H54 (cell line): ENCODE data around the gene UROC1.

Experiments used
- DNase-seq: peaks from one replicate; pipeline ENCODE4 v3.0.0; 2011; ENCODE audit warnings: low spot score, mixed read lengths; ENCODE audit not compliant: insufficient read length
- FAIRE-seq: peaks from 3 replicates; lab custom pipeline; 2011; peaks lifted over from hg19 to GRCh38; lab: Jason Lieb, UNC
- POLR2A ChIP-seq: IDR thresholded peaks from 2 replicates; pipeline ENCODE4 v1.6.1; 2011; ENCODE audit warnings: low read depth, mild to moderate bottlenecking, low read length

The UROC1 gene

DNA sequence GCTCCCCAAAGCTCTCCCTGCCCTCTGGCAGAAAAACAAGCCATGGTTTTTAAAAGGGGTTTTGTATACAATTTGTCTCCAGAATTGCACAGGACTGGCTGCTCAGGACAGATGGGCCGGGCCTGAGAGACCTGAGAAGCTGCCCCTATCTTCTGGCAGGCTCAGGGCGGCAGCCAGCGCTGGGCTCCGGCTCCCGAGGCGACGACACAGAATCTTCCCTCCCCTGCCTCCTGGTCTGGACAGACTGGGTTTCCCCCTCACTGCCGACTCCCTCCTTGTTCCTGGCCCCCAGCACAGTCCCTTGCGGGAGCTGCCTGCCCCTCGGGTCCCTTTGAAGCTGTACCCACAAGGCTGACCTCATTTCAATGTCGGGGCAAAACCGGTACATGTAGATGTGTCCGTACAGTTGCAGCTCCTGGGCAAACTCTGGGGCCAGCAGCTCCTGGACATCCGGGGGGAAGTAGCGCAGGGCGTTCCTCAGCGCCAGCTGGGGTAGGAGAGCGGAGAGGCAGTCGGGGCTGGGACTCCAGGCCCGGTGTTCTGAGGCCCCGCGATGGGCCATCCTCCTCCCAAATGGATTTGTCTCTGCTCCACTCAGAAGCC lies 7.2 kb downstream of the UROC1 start:
- no peak for TF ChIP-seq POLR2A
- FAIRE-seq = no peak
- DNase-seq = no peak

DNA sequence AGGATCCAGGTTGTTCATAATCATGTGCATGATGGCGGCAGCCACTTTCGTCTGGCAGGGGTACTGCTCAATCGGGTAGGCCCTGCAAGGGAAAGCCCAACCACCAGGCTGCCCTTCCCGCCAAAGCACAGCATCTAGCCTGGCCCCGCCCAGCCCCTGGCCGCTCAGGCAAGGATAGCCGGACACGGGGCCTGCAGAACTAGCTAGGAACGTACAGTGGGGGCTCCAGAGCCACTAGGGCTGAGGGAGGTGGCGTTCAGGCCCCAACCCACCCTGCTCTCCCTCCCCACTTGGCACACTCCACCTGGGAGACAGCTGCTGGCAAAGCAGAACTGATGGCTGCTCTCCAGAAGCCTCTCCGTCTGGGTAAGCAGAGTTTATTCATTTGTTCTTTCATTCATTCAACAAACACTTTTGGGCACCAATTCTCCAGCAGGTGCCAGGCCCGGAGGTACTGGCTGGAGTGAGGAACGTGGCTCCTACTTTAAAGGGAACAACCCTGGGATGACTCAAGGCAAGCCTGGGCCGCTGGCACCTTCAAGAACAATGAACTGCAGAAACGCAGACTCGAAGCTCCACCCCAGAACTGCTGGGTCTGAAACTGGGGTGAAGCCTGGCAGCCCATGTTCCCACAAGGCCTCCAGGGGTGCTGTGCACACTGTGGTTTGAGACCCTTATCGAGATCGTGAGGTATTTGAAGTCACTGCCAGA lies 7.8 kb downstream of the UROC1 start:
- no peak for TF ChIP-seq POLR2A
- DNase-seq = no peak
- FAIRE-seq = no peak

GRCh38 chr3:126508564-126508964 lies 9.0 kb downstream of the UROC1 start:
- FAIRE-seq (no peak), DNase-seq (peak; percentile 72)
- no peak for TF ChIP-seq POLR2A

DNA sequence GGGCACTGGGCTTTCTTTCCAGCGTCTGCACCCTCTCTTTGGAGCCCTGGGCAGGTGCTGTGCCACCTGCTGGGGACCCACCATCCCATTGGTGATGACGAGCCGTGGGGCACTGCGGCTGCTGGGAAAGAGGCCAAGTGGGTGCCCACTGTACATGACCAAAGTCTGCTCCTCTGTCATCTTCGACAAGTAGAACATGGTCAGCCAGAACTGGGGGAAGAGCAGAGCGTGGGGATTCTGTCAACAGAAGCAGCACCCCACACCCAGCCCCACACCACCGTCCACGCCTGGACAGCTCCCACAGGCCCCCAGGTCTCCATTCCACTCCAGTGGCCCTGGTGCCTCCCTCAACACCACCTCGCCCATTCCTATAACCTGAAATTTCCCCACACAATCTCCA lies 9.7 kb downstream of the UROC1 start:
- no peak for TF ChIP-seq POLR2A
- FAIRE-seq (no peak), DNase-seq (no peak)

- TF ChIP-seq POLR2A = no peak
- FAIRE-seq (no peak), DNase-seq (no peak)
Measured at GRCh38 chr3:126503701-126504100, 13.9 kb downstream of the UROC1 start.

- DNase-seq (no peak), FAIRE-seq (no peak)
- TF ChIP-seq POLR2A = no peak
Measured at GRCh38 chr3:126502656-126503055, 14.9 kb downstream of the UROC1 start.

DNA sequence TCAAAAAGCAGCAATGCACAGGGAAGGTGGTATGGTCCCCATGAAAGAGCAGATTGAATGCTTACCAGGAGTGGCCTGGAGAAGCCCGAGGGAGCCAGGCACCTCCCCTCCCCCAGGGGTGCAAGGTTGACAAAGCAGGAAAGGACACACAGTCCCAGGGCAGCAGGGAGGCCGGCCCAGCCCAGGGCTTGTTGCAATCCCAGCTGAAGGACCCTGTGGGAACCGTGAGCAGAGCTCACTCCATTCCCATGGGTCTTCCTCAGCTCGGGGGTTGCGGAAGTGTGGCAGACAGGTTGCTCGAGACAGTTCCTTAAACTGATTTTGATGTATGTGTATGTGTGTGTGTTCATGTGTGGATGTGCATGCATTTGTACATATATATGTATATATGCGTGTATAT lies 15.8 kb downstream of the UROC1 start:
- DNase-seq (no peak), FAIRE-seq (no peak)
- TF ChIP-seq POLR2A = no peak

- no peak for FAIRE-seq
- DNase-seq = no peak
- no peak for TF ChIP-seq POLR2A
Measured at GRCh38 chr3:126501054-126501453, 16.5 kb downstream of the UROC1 start.

GRCh38 chr3:126500016-126500415 lies 17.6 kb downstream of the UROC1 start:
- no peak for DNase-seq
- no peak for FAIRE-seq
- no peak for TF ChIP-seq POLR2A

GRCh38 chr3:126499401-126499800 lies 18.2 kb downstream of the UROC1 start:
- no peak for TF ChIP-seq POLR2A
- DNase-seq (no peak), FAIRE-seq (no peak)

DNA sequence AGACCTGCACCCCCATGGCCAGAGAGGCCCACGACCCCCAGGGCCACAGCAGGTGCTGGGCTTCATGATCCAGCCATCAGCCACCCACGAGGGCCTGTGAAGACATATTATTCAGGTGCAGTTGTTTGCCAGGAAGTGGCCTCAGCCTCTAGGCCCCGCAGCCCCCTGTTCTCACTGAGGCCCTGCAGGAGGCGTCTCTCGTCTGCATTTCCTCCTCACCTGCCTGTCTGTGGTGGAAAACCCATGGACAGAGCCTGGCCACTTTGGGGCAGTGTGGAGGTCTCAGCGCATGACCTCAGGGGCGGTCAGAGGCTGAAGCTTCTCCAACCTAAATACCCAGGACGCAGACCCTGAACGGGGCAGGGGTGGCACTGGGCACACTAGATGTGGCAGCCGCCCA lies 18.6 kb downstream of the UROC1 start:
- no peak for FAIRE-seq
- TF ChIP-seq POLR2A = no peak
- no peak for DNase-seq

DNA sequence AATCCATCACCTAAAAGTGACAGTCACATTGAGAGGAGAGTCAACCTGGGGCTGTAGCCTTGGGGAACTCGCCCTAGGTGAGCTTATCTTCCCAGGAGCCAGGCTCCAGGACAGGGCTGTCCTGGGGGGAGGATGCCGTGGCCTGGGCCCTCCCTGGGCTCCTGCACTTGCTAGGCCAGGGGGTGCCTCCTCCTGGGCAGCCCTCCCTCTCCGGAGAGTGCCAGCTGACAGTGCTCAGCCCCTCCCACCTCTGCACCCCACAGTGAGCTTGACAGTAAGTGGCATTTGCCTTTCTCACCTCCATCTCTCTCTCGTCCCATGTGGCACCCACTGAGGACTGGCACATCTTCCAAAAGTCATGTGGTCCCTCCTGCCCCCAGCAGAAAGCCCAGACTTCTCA lies 19.1 kb downstream of the UROC1 start:
- no peak for FAIRE-seq
- no peak for TF ChIP-seq POLR2A
- no peak for DNase-seq

GRCh38 chr3:126497956-126498355 lies 19.6 kb downstream of the UROC1 start:
- TF ChIP-seq POLR2A = no peak
- DNase-seq (no peak), FAIRE-seq (no peak)

DNA sequence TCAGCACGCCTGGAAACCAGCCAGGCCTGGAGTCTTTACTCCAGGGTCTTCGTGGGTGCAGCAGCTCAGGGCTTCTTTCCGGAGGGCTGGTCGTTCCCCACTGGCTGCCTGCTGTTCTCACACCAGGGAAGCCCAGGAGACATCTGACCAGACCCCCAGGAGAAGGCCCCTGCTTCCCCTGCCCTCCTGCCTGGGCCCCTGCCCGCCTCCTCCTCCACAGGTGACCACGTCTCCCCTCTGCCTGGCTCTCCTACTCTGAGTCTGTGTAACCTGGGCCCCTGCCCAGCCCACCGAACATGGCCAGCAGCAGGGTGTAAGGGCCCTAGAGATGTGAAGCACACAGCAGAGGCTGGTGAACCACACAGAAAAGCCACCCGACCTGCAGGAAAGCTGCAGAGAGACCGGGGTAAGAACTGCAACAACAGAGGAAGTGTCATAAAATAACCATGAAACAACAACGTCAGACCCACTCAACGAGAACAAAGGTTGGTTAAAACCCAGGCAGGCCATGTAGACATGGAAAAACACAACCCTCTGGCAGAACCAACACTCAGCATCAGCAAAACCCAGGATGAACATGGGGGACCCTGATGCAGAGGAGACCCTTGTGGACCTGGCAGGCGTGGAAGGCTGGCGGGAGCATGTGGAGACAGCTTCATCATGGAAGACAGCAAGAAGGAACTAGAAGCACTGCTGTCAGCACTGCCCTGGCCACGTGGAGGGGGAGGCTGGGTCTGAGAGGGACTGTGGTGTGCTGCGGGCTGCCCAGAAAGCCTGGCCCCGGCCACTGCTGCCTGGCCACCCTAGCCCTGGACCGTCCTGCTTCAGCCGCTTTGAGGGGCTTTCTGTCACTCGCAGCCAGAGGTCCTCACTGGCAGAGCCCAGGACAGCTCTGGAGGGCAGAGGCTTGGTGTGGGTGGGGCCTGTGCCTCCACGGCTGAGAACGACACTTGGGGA lies 20.4 kb downstream of the UROC1 start:
- DNase-seq = no peak
- no peak for TF ChIP-seq POLR2A
- FAIRE-seq = no peak
